ENCODE results near the gene HTR2C.
A peak's percentile ranks its signal among the peaks of the same experiment; 100 is the strongest.
"Not testable (repeated sequence)": the region's sequence is repeated elsewhere in the genome, so short reads cannot be mapped to it uniquely, and the experiment has no call there.

HTR2C gene

GRCh38 chrX:114584983-114585842 is 1.3 kb downstream of the HTR2C start:
- H3K27ac ChIP-seq, result no peak overlapping the region
- no peak for TF ChIP-seq CTCF (conservative IDR thresholded peaks at IDR 0.05)

- H3K27ac ChIP-seq, result no peak overlapping the region
- no peak for TF ChIP-seq CTCF (conservative IDR thresholded peaks at IDR 0.05)
Measured at GRCh38 chrX:114591121-114591520, 7.2 kb downstream of the HTR2C start.

- no peak for TF ChIP-seq CTCF (conservative IDR thresholded peaks at IDR 0.05)
- H3K27ac ChIP-seq, result no peak overlapping the region
Measured at GRCh38 chrX:114599305-114599704, 15.4 kb downstream of the HTR2C start.

- no peak for TF ChIP-seq CTCF (conservative IDR thresholded peaks at IDR 0.05)
- H3K27ac ChIP-seq, result no peak overlapping the region
Measured at GRCh38 chrX:114599911-114600310, 16.0 kb downstream of the HTR2C start.

GRCh38 chrX:114606619-114607018 is 22.7 kb downstream of the HTR2C start:
- H3K27ac ChIP-seq, result not testable (repeated sequence)

GRCh38 chrX:114611018-114611619 is 27.2 kb downstream of the HTR2C start:
- TF ChIP-seq CTCF (conservative IDR thresholded peaks at IDR 0.05), result peak; percentile 65
- H3K27ac ChIP-seq, result no peak overlapping the region

- no peak for TF ChIP-seq CTCF (conservative IDR thresholded peaks at IDR 0.05)
Measured at GRCh38 chrX:114615765-114616164, 31.9 kb downstream of the HTR2C start.

GRCh38 chrX:114619874-114620273 is 36.0 kb downstream of the HTR2C start:
- peak; percentile 37 for TF ChIP-seq CTCF (conservative IDR thresholded peaks at IDR 0.05)
- H3K27ac ChIP-seq, result no peak overlapping the region

More at GRCh38 chrX:114615765-114616164, 31.9 kb downstream of the HTR2C start:
- no peak overlapping the region for H3K27ac ChIP-seq
